ENCODE data around the gene IPO11. TPM values are rescaled to one million over a fixed set of nuclear protein-coding genes. Genes with fewer than 3 reads are reported as not detected.

Gene IPO11
- total and polyA plus RNA-seq, 7 experiments from 2014 or later = 5.9 to 29.0 (median 23.2) TPM

DNA sequence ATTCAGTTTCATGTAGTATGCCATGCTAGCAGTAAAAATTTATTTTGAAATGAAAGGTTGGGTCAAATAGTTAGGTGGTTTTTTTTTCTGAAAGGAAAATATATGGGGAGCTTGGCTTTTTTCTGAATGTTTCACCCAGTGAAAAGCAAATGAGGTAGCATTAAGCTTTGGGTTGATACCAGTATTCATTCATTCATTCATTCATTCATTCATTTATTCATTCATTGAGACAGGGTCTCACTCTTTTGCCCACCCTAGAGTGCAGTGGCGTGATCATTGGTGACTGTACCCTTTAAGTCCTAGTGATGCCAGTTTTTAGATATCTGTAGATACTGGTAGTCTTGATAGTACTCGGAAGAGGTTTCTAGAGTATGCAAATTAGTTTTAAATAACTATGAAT is 123.7 kb downstream of the IPO11 start:
- ChIA-PET POLR2A (no interaction called here), CTCF (no interaction called here)
- intact Hi-C loops (cut with micrococcal nuclease) = no loop called here
- H3K4me1 ChIP-seq (ENCODE audit: control insufficient read depth in 2 of 2, insufficient read depth in 2 of 2, low read length in 2 of 2) = no peaks in the 10 kb centered on the region
- Mint-ChIP-seq H3K27ac (no peak overlapping the region), H3K4me1 (peaks cover 0 to 7% (median 0%) of the 10 kb centered on the region in 7 donors), H3K4me3 (no peak overlapping the region), H3K36me3 (peaks cover 13 to 40% (median 23%) of the 10 kb centered on the region in 5 donors), H3K9me3 (peaks cover 0 to 4% (median 0%) of the 10 kb centered on the region in 11 donors), H3K27me3 (no peaks in the 10 kb centered on the region)
- H3K9me3 ChIP-seq (ENCODE audit: control insufficient read depth in 2 of 3, low read length in 3 of 3) = no peaks in the 10 kb centered on the region
- no peak overlapping the region for H3K27ac ChIP-seq (ENCODE audit: low read depth, low read length)
- H3K27me3 ChIP-seq (ENCODE audit: control insufficient read depth in 2 of 2, insufficient read depth in 2 of 2, low read length in 2 of 2) = no peaks in the 10 kb centered on the region
- ATAC-seq (no peak), DNase-seq (no peak)
- H3K36me3 ChIP-seq (ENCODE audit: control insufficient read depth in 2 of 3, insufficient read depth in 3 of 3, low read length in 3 of 3) = peaks cover 0 to 6% (median 3%) of the 10 kb centered on the region in 3 experiments
- no peak overlapping the region for H3K4me3 ChIP-seq (ENCODE audit: low read length)

DNA sequence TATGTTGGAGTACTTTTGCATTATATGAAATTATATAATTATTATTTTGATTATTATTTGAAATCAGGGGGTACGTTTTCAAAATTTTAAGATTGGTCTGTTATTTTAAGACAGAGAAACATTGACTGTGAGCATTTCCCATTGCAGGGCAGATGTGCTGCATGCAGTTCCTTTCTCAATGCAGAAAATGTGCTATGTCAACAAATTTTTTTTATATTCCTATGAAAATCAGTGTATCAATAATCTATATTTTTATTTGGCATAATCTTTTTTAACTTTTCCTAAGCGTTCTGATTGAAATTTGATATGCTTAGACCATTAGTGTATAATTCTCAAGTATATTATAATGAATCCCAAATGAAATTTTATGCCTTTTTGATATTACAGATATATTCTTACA is 124.2 kb downstream of the IPO11 start:
- Mint-ChIP-seq H3K4me3 (no peak overlapping the region), H3K27ac (no peak overlapping the region), H3K9me3 (peaks cover 0 to 4% (median 0%) of the 10 kb centered on the region in 11 donors), H3K36me3 (peaks cover 12 to 35% (median 19%) of the 10 kb centered on the region in 5 donors), H3K4me1 (peaks cover 0 to 7% (median 0%) of the 10 kb centered on the region in 7 donors), H3K27me3 (no peaks in the 10 kb centered on the region)
- intact Hi-C loops (cut with micrococcal nuclease) = no loop called here
- no peak for ATAC-seq
- Histone ChIP-seq H3K4me1 (ENCODE audit: control insufficient read depth in 2 of 2, insufficient read depth in 2 of 2, low read length in 2 of 2) (no peaks in the 10 kb centered on the region), H3K4me3 (ENCODE audit: low read length) (no peak overlapping the region), H3K36me3 (ENCODE audit: control insufficient read depth in 2 of 3, insufficient read depth in 3 of 3, low read length in 3 of 3) (peaks cover 0 to 6% (median 3%) of the 10 kb centered on the region in 3 experiments), H3K9me3 (ENCODE audit: control insufficient read depth in 2 of 3, low read length in 3 of 3) (no peaks in the 10 kb centered on the region), H3K27ac (ENCODE audit: low read depth, low read length) (no peak overlapping the region), H3K27me3 (ENCODE audit: control insufficient read depth in 2 of 2, insufficient read depth in 2 of 2, low read length in 2 of 2) (no peaks in the 10 kb centered on the region)
- POLR2A ChIA-PET = no interaction called here
- CTCF ChIA-PET = no interaction called here
- no peak for DNase-seq

GRCh38 chr5:62538017-62538942 is 125.7 kb downstream of the IPO11 start:
- peak overlapping the region in 1 of 9 donors; percentile 13 for H3K27ac Mint-ChIP-seq
- Histone ChIP-seq H3K4me3 (ENCODE audit: low read length) (no peak overlapping the region), H3K27me3 (ENCODE audit: control insufficient read depth in 2 of 2, insufficient read depth in 2 of 2, low read length in 2 of 2) (no peaks in the 10 kb centered on the region), H3K36me3 (ENCODE audit: control insufficient read depth in 2 of 3, insufficient read depth in 3 of 3, low read length in 3 of 3) (peaks cover 0 to 6% (median 0%) of the 10 kb centered on the region in 3 experiments), H3K27ac (ENCODE audit: low read depth, low read length) (no peak overlapping the region), H3K4me1 (ENCODE audit: control insufficient read depth in 2 of 2, insufficient read depth in 2 of 2, low read length in 2 of 2) (no peaks in the 10 kb centered on the region), H3K9me3 (ENCODE audit: control insufficient read depth in 2 of 3, low read length in 3 of 3) (no peaks in the 10 kb centered on the region)
- no peaks in the 10 kb centered on the region for H3K27me3 Mint-ChIP-seq
- ATAC-seq = peak; percentile 85
- peaks cover 11 to 41% (median 22%) of the 10 kb centered on the region in 5 donors for H3K36me3 Mint-ChIP-seq
- no peak overlapping the region for H3K4me3 Mint-ChIP-seq
- DNase-seq = no peak
- H3K9me3 Mint-ChIP-seq = peaks cover 0 to 4% (median 0%) of the 10 kb centered on the region in 11 donors
- ChIA-PET POLR2A (no interaction called here), CTCF (no interaction called here)
- intact Hi-C loops (cut with micrococcal nuclease) = no loop called here
- H3K4me1 Mint-ChIP-seq = peaks cover 0 to 7% (median 0%) of the 10 kb centered on the region in 7 donors

DNA sequence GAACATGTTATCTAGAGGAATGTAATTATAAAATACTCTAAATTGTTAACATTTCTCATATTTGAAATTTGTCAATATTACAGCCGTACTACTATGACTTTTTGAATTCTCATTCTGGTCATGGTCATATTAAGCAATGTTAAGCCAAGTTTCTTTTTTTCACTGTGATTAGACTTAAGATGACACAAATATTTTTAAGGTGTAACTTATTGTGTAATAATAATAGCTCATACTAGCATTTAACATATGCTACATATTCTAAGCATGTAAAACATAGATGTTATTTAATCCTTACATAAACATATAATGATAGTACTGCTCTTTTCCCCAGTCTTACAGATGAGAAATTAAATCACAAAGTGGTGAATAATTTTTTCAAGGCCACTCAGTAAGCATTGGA is 130.2 kb downstream of the IPO11 start:
- H3K4me1 ChIP-seq (ENCODE audit: control insufficient read depth in 2 of 2, insufficient read depth in 2 of 2, low read length in 2 of 2) = no peaks in the 10 kb centered on the region

DNA sequence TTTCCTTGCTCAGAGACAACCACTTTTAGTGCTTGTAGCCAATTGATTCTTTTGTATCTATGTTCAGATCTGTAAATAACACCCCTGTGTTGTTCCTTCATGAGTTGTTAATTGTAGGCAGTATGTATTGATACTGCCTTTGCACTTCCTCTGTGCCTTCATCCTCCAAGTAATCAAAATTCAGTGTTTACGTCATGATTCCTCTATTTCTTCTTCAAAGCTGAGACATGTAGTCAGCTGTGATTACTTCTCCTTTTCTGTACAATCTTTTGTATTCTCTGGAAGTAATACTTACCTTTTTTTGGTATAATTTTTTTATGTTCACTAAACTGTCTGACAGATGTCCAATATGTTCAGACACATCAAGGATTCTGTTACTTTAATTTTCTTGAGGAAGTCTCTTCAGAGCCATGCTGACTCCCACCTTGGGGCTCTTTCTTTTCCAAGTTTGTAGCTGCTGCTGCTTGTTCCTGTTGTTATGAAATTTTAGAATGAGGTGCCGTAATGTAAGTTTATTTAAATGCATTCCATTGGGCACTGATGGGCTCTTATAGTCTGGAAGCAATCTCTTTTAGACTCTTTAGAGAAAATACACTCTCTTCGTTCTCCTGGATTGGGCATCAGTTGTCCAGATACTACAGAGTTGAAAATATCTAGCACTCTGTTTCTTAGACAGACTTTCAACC is 135.5 kb downstream of the IPO11 start:
- H3K4me1 ChIP-seq (ENCODE audit: control insufficient read depth in 2 of 2, insufficient read depth in 2 of 2, low read length in 2 of 2) = no peaks in the 10 kb centered on the region
- no peak for DNase-seq
- ChIA-PET CTCF (interaction anchor here (0.5 kb wide), 1 partner anchor 325 kb away, joined by 3 read pairs; no protein-coding TSS in a partner anchor), POLR2A (no interaction called here)
- no peaks in the 10 kb centered on the region for H3K27me3 Mint-ChIP-seq
- no peaks in the 10 kb centered on the region for H3K9me3 ChIP-seq (ENCODE audit: control insufficient read depth in 2 of 3, low read length in 3 of 3)
- no peaks in the 10 kb centered on the region for H3K36me3 ChIP-seq (ENCODE audit: control insufficient read depth in 2 of 3, insufficient read depth in 3 of 3, low read length in 3 of 3)
- peaks cover 0 to 4% (median 0%) of the 10 kb centered on the region in 7 donors for H3K4me1 Mint-ChIP-seq
- H3K9me3 Mint-ChIP-seq = peaks cover 0 to 11% (median 2%) of the 10 kb centered on the region in 11 donors
- intact Hi-C loops (cut with micrococcal nuclease) = no loop called here
- H3K4me3 Mint-ChIP-seq = no peak overlapping the region
- peaks cover 20 to 56% (median 28%) of the 10 kb centered on the region in 5 donors for H3K36me3 Mint-ChIP-seq
- peak overlapping the region in 3 of 9 donors; percentile 6 to 32 (median 11) for H3K27ac Mint-ChIP-seq
- no peak overlapping the region for H3K4me3 ChIP-seq (ENCODE audit: low read length)
- peak; percentile 54 for ATAC-seq
- H3K27ac ChIP-seq (ENCODE audit: low read depth, low read length) = no peak overlapping the region
- H3K27me3 ChIP-seq (ENCODE audit: control insufficient read depth in 2 of 2, insufficient read depth in 2 of 2, low read length in 2 of 2) = no peaks in the 10 kb centered on the region

More for the DNA sequence above, 130.2 kb downstream of the IPO11 start:
- DNase-seq (no peak), ATAC-seq (no peak)
- no peak overlapping the region for H3K4me3 Mint-ChIP-seq
- Histone ChIP-seq H3K9me3 (ENCODE audit: control insufficient read depth in 2 of 3, low read length in 3 of 3) (no peaks in the 10 kb centered on the region), H3K4me3 (ENCODE audit: low read length) (no peak overlapping the region), H3K36me3 (ENCODE audit: control insufficient read depth in 2 of 3, insufficient read depth in 3 of 3, low read length in 3 of 3) (peaks cover 0 to 6% (median 0%) of the 10 kb centered on the region in 3 experiments), H3K27me3 (ENCODE audit: control insufficient read depth in 2 of 2, insufficient read depth in 2 of 2, low read length in 2 of 2) (no peaks in the 10 kb centered on the region), H3K27ac (ENCODE audit: low read depth, low read length) (no peak overlapping the region)
- H3K27me3 Mint-ChIP-seq = no peaks in the 10 kb centered on the region
- no peak overlapping the region for H3K27ac Mint-ChIP-seq
- H3K9me3 Mint-ChIP-seq = peaks cover 0 to 11% (median 4%) of the 10 kb centered on the region in 11 donors
- peaks cover 0 to 7% (median 0%) of the 10 kb centered on the region in 7 donors for H3K4me1 Mint-ChIP-seq
- peaks cover 25 to 64% (median 40%) of the 10 kb centered on the region in 5 donors for H3K36me3 Mint-ChIP-seq
- CTCF ChIA-PET = no interaction called here
- intact Hi-C loops (cut with micrococcal nuclease) = no loop called here
- POLR2A ChIA-PET = no interaction called here

GRCh38 chr5:62550103-62550502 is 137.5 kb downstream of the IPO11 start:
- Histone ChIP-seq H3K36me3 (ENCODE audit: control insufficient read depth in 2 of 3, insufficient read depth in 3 of 3, low read length in 3 of 3) (no peaks in the 10 kb centered on the region), H3K4me3 (ENCODE audit: low read length) (no peak overlapping the region), H3K27ac (ENCODE audit: low read depth, low read length) (no peak overlapping the region), H3K4me1 (ENCODE audit: control insufficient read depth in 2 of 2, insufficient read depth in 2 of 2, low read length in 2 of 2) (no peaks in the 10 kb centered on the region), H3K9me3 (ENCODE audit: control insufficient read depth in 2 of 3, low read length in 3 of 3) (no peaks in the 10 kb centered on the region), H3K27me3 (ENCODE audit: control insufficient read depth in 2 of 2, insufficient read depth in 2 of 2, low read length in 2 of 2) (no peaks in the 10 kb centered on the region)
- no peak for DNase-seq
- Mint-ChIP-seq H3K4me1 (peaks cover 0 to 5% (median 0%) of the 10 kb centered on the region in 7 donors), H3K27ac (no peak overlapping the region), H3K4me3 (no peak overlapping the region), H3K27me3 (no peaks in the 10 kb centered on the region), H3K36me3 (peaks cover 5 to 50% (median 15%) of the 10 kb centered on the region in 5 donors), H3K9me3 (peaks cover 0 to 3% (median 0%) of the 10 kb centered on the region in 11 donors)
- ChIA-PET POLR2A (no interaction called here), CTCF (no interaction called here)
- intact Hi-C loops (cut with micrococcal nuclease) = no loop called here
- ATAC-seq = no peak
